NK-92 (cell line): ENCODE results near the gene CAMTA1.
"Not testable (repeated sequence)": the region's sequence is repeated elsewhere in the genome, so short reads cannot be mapped to it uniquely, and the experiment has no call there.

Source experiments
- DNase-seq: peaks from one replicate; lab custom pipeline; 2025; ENCODE audit not compliant: unreplicated experiment; lab: John Stamatoyannopoulos, UW

CAMTA1 gene

DNA sequence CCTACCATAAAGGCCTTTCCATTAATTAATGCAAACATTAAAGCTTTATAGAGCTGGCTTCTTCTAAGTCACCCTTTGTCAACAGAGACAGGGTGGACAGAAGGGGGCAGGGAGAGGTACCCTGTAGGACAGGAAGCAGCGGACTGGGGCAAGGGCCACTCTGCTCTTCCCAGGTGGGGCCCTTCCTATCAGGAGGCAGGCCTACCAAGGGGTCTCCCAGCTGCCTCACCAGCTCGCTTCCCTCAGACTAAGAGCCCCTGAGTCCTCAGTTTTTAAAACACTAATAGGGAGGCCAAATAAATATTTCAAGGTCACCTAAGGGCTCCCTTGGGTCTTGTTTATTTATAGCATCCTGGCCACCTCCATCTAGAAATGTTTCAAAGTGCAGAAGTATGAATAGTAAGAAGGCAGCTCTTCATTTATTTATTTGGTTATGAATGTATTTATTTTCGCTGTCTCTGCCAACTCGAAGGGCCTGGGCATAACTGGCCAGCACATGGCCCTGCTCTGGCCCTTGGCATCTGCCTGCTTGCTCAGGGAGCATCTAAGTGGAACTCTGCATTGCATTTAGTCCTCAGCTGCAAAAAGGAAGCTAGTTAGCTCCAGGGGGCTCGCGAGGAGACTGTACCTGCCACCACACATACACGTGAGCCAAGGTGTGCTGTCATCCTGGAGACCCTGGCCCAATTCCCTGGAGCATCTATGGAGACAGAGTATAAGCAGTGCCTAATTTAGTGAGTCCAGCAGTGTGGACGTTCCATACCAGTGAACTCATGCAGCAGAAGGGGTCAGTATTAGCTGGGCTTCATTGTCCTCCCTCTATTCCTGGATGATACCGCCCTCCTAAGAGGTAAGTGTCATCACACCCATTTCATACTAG lies 590.8 kb downstream of the CAMTA1 start:
- DNase-seq = no peak

DNA sequence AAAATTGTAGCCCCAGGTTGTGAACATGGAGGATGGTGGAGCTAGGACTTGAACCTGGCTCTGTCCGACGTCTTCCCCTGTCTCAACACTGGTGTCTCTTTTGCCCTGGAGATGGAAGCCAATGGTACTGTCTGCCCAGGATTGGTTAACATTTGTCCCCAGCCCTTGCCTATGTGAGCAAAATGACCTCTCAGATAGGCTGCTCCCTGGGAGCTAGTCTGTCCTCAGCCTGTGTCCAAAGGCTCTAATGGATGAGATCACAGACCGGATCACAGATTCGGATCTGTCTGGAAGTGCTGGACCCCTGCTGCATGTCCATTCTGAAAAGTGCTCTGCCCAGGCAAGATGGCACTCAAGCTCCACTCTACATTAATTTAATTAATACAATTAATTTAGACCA lies 591.4 kb downstream of the CAMTA1 start:
- DNase-seq = no peak

- no peak for DNase-seq
Measured at GRCh38 chr1:7378346-7379130, 593.3 kb downstream of the CAMTA1 start.

GRCh38 chr1:7379441-7379971 lies 594.3 kb downstream of the CAMTA1 start:
- no peak for DNase-seq

GRCh38 chr1:7380068-7380467 lies 594.8 kb downstream of the CAMTA1 start:
- not testable (repeated sequence) for DNase-seq

- DNase-seq = no peak
Measured at GRCh38 chr1:7380712-7381111, 595.5 kb downstream of the CAMTA1 start.

- not testable (repeated sequence) for DNase-seq
Measured at GRCh38 chr1:7381729-7382128, 596.5 kb downstream of the CAMTA1 start.

DNA sequence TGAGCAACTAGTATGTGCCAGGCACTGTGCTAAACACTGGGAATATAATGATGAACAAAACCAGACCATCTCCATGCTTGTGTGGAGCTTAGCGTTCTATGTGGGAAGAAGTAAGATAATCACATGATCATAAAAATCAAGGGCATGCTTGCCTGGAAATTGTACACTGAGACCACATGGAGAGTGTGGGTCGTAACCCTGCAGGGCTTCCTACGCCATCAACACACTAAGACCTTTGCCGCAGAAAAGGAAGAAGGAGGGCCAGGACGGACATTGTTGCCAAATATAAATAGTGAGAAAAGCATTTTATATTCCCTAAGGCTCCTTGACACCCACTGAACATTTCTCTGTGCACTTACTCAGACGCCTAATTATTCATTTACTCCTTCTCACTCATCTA lies 597.7 kb downstream of the CAMTA1 start:
- DNase-seq = no peak

DNA sequence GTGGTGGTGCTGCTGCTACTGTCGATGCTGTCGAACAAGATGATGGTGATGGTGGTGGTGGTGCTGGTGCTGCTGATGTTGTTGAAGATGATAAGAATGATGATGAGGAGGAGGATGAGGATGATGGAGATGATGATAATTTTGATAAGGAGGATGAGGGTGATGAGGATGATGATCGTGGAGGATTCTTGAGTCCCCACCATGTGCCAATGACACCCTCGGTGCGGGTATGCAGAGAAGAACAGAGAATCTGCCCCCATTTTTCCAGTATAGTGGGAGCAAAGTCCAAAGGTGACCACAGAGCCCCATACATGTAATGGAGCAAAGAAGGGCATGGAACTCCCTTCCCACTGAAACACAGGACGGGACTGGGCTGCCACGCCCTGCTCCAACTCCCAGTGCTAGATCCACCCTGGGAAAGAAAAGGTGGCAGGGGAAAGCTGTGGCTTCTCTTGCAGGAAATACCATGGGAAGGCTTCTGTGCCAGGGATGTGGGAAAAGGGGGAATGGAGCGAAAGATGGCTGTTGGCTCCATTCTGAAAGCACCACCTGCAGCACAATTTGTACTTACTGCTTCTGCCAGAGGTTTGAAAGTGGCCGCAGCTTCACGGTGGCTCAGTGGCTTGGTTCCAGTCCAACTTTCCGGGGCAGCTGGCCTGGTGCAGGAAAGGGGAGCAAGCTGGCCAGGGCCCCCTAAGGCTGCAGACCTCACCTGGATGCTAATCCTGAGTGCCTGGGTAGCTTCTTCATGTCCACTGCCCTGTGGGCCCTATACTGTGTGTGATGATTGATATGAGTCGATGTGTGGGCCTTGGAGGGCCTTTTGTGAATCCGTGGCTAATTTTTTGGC lies 598.6 kb downstream of the CAMTA1 start:
- no peak for DNase-seq

GRCh38 chr1:7384679-7385078 lies 599.4 kb downstream of the CAMTA1 start:
- DNase-seq = no peak

GRCh38 chr1:7385471-7386225 lies 600.4 kb downstream of the CAMTA1 start:
- DNase-seq = no peak

DNA sequence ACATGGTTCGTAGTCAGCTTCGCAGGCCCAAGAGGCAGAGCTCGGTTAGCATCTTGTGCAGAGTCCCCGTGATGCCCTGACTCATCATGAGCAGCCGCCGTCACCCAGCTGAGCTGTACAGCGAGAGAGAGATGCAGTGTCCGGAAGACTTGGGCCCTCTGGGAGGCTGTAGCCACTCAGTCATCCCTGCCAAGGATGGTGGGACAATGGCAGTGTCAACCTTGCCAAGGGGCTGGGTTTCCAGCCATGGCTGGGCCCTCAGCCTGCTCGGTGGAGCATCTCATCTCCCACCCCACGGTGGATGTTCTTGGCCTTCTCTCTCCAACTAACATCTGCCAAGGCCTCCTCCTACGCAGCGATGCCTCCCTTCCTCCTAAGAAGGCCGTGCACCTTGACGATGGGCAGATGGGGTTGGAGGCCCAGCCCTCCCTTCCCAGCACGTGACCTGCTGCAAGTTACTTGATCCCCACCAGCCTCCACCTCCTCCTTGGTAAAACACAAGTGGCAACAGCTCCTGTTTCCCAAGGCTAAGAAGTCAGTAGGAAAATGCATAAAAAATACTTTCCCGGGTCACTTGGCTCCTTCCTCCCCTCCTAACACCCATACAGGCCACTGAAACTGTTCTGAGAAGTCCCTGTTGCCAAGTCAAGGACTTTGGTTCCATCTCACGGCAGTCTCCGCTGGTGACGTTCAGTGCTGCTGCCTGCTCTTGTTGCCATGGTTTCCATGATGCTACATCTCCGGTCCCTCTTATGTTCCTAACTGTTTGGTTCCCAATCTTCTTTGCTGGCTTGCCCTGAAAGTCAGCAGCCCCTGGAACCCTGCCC lies 601.2 kb downstream of the CAMTA1 start:
- DNase-seq = no peak

- DNase-seq = no peak
Measured at GRCh38 chr1:7387053-7387927, 602.0 kb downstream of the CAMTA1 start.

- DNase-seq = no peak
Measured at GRCh38 chr1:7388141-7388487, 602.9 kb downstream of the CAMTA1 start.

DNA sequence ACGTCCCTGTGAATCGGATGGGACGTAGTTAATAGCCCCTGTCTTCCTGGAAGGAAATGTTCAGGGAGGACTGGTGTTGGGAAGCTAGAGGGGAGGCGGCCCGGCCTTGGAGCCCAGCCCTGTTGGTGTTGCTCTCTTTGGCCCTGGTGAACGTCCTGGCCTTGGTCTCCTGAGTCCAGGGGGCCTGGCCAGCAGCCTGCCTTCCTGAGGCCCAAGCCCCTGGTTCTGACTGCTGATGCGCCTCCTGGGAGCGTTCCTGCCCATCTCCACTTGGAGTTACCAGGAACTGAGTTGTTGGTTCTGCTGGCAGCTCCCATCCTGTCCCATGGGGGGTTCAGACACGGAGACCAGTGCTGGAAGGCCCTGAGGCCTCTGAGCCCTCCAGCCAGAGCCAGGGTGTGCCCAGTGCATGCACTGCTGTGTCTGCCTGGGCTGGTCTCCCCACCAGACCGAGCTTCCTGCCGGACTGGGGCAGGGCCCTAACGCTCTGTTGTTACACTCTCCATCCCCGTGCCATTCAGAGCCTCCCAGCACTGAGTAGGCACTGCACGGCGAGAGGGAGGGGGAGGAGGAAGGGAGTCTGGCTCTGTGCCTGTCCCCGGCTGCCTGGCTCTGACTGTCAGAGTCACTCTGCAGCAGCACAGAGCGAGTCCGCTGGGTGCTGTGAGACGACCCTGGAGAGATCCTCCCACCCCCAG lies 603.4 kb downstream of the CAMTA1 start:
- no peak for DNase-seq

DNA sequence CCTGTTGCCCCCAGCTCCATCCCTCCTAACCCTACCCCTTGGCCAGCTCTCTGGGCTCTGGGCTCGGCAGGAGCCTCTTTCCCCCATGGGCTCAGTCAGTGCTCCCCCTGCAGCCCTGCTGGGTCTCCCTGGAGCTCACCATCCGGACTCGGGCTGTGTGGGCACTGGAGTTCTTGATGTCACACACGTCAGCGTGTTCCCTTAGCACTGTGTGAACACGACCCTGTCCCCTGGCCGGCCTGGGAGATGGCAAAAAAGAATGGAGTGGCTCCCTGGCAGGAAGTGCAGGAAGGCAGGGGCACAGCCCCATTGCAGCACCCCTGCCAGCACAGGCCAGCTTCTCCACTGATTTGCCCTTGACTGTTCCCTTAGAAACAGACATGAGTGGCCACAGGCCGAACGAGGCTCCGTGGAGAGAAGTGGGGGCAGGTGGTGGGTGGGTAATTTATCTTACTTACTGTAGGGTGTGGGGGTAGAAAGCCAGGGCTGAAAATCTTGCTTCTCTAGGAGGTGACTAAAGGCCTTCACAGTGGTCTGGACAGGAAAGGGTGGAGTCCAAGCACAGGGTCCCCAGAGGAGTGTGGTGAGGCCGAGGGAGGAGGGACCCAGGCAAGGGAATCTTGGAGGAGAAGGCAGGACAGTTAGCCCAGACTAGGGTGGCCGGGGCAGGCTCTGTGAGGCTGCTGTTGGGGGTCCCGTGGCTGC lies 604.1 kb downstream of the CAMTA1 start:
- DNase-seq = no peak

- no peak for DNase-seq
Measured at GRCh38 chr1:7389906-7390603, 604.8 kb downstream of the CAMTA1 start.
